Prostate gland (tissue), 2 donors: ENCODE measurements around the gene GALNT13. TPM values are rescaled to one million over a fixed set of nuclear protein-coding genes. Genes with fewer than 3 reads are reported as not detected.

Experiments used
- DNase-seq: peaks from one replicate; pipeline ENCODE4 v3.0.0-alpha.2; 2019; ENCODE audit warnings: low spot score
- H3K27ac ChIP-seq, 2 donors: fragments of 200-600 bp; sonication (generic); 2 replicates each; pipeline ENCODE4 v1.5.1; 2017 to 2019
- H3K27me3 ChIP-seq: fragments of 200-600 bp; sonication (generic); replicated peaks from 2 replicates; pipeline ENCODE4 v1.5.1; 2019; ENCODE audit not compliant: insufficient read depth
- H3K36me3 ChIP-seq, 2 donors: fragments of 200-600 bp; sonication (generic); 1 replicate in 1 of 2; 2 replicates in 1 of 2; pipeline versions ENCODE4 v1.5.1 to v1.8.1; 2017 to 2019
- H3K4me1 ChIP-seq: fragments of 200-600 bp; sonication (generic); replicated peaks from 2 replicates; pipeline ENCODE4 v1.5.1; 2019
- H3K4me3 ChIP-seq, 2 donors: fragments of 200-600 bp; sonication (generic); 2 replicates each; pipeline ENCODE4 v1.5.1; 2017 to 2019
- H3K9me3 ChIP-seq: fragments of 200-600 bp; sonication (generic); 2 replicates; pipeline ENCODE4 v1.5.1; 2017
- POLR2A ChIP-seq: fragments of 450-650 bp; IDR thresholded peaks from one replicate; pipeline ENCODE4 v1.6.1; 2016; ENCODE audit warnings: antibody characterized with exemption, mild to moderate bottlenecking
- POLR2AphosphoS5 ChIP-seq: sonication (generic); formaldehyde crosslinking; IDR thresholded peaks from one replicate; pipeline ENCODE4 v1.6.1; 2017; ENCODE audit warnings: antibody characterized with exemption
- WGBS: methylation state at CpG from one replicate; pipeline ENCODE4 v1.1.5; 2018; 5-methylcytosine and 5-hydroxymethylcytosine counted together
- intact Hi-C: fragments of 100-400 bp; cut with DNase I; formaldehyde crosslinking; loops from one replicate; pipeline ENCODE4 v1.14.2; 2022
- total RNA-seq, 2 donors: library from RNA; depleted of rRNA; stranded (reverse); fragments of >200 nt; gene quantifications; one replicate each; pipeline ENCODE4 v1.1.0, GENCODE V29; 2016
- TF ChIP-seq, protein P1 (sequence below), 4 experiments: fragments of 200-600 bp in 2 of 4; fragments of 450-650 bp in 2 of 4; sonication (generic) in 2 of 4; IDR thresholded peaks; 1 replicate in 3 of 4; 2 replicates in 1 of 4; pipeline ENCODE4 v1.5.1; 2016 to 2019; ENCODE audit warnings: antibody characterized with exemption in 4 of 4, mild to moderate bottlenecking in 2 of 4, moderate library complexity in 2 of 4

Gene GALNT13
- total RNA-seq, 2 donors from 2014 or later: 0.87 to 1.1 TPM

DNA sequence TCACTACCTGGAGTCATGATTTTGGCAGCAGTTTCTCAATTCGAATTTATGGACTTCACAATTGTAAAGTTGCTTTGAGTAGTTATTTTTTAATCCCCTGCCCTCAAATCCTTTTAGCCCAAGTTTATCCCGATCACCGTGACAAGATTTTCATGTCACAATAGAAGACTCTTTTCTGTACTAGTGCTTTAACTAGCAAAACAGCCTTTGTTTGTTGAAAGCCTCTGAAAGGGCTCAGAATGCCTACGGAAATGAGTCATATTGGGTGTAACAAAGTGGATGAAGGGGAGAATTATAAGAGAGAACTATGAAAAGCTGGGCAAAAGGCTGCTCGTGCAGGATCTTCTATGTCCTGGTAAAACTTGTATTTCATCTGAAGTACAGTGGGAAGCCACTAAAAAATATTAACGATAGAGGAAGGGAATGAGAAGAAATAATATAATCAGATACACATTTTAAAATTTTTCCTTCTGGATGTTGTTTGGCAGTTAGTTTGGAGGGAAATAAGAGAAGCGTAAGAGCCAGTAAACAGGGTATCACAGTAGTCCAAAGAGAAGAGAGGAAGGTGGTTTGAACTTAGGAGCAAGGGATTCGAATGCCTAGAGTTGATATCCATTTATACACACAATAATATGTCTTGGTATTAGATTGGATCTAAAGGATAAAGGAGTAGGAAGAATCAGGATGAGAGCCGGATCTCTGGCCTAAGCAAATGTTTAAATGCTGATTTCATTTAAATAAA is 114.9 kb downstream of the GALNT13 start:
- intact Hi-C loops: no loop called here
- TF ChIP-seq, protein P1, sequence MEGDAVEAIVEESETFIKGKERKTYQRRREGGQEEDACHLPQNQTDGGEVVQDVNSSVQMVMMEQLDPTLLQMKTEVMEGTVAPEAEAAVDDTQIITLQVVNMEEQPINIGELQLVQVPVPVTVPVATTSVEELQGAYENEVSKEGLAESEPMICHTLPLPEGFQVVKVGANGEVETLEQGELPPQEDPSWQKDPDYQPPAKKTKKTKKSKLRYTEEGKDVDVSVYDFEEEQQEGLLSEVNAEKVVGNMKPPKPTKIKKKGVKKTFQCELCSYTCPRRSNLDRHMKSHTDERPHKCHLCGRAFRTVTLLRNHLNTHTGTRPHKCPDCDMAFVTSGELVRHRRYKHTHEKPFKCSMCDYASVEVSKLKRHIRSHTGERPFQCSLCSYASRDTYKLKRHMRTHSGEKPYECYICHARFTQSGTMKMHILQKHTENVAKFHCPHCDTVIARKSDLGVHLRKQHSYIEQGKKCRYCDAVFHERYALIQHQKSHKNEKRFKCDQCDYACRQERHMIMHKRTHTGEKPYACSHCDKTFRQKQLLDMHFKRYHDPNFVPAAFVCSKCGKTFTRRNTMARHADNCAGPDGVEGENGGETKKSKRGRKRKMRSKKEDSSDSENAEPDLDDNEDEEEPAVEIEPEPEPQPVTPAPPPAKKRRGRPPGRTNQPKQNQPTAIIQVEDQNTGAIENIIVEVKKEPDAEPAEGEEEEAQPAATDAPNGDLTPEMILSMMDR (IDR thresholded peaks at IDR 0.05): no peak
- TF ChIP-seq POLR2A: no peak
- TF ChIP-seq POLR2AphosphoS5: no peak
- no peaks in the 10 kb centered on the region for H3K27me3 ChIP-seq
- H3K27ac ChIP-seq: no peak overlapping the region
- no peaks in the 10 kb centered on the region for H3K36me3 ChIP-seq
- H3K4me3 ChIP-seq: no peak overlapping the region
- 60% methylated on average over 9 of the region's 9 CpGs for WGBS
- H3K9me3 ChIP-seq: no peaks in the 10 kb centered on the region
- no peaks in the 10 kb centered on the region for H3K4me1 ChIP-seq
- DNase-seq: no peak

GRCh38 chr2:153990771-153991170 is 119.0 kb downstream of the GALNT13 start:
- Histone ChIP-seq H3K27ac (no peak overlapping the region), H3K36me3 (no peaks in the 10 kb centered on the region), H3K27me3 (no peaks in the 10 kb centered on the region), H3K4me1 (no peaks in the 10 kb centered on the region), H3K9me3 (no peaks in the 10 kb centered on the region), H3K4me3 (no peak overlapping the region)
- TF ChIP-seq POLR2A (no peak), POLR2AphosphoS5 (no peak)
- TF ChIP-seq, protein P1 (IDR thresholded peaks at IDR 0.05): no peak
- intact Hi-C loops: no loop called here
- no peak for DNase-seq

DNA sequence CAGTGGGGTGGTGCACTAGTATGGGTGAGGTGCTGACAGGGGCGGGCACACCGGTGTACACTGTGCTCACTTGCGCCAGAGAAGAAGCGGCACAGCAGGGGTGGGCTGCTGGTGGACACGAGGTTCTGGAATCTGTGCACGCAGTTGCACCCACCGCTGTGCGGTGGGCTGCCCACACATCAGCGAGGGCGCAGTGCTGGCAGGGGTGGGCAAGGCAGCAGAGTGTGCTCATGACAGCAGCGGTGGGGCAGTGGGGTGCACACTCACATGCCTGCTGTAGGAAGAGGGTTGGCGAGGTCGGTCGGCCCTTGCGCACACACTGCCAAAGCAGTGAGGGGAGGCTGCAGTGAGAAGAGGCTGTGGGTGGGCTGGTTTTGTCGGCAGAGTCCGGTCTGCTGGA is 141.8 kb downstream of the GALNT13 start:
- Histone ChIP-seq H3K4me3 (no peak overlapping the region), H3K27ac (no peak overlapping the region), H3K36me3 (no peaks in the 10 kb centered on the region), H3K27me3 (no peaks in the 10 kb centered on the region), H3K9me3 (no peaks in the 10 kb centered on the region), H3K4me1 (no peaks in the 10 kb centered on the region)
- TF ChIP-seq, protein P1 (IDR thresholded peaks at IDR 0.05): no peak
- TF ChIP-seq POLR2AphosphoS5: no peak
- no peak for TF ChIP-seq POLR2A
- WGBS: 97% methylated on average over 17 of the region's 17 CpGs
- intact Hi-C loops: no loop called here
- DNase-seq: no peak

DNA sequence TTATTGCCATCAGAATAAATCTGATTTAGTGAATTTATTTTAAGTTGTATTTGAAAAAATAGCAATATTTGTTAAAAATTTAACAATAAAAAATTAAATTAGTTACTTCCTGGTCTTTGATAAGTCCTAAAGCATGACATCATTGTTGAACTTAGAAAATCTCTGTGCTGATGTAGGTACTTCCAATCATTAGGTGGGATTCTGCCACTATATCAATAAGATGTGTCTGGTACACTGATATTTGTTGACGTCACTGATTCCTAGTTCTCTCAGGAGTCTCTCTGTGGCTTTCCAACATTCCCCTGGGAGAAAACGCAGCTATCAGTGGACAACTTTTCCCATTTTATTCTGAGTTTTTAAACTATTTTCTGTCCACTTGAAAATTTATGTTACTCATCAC is 143.5 kb downstream of the GALNT13 start:
- Histone ChIP-seq H3K27ac (no peak overlapping the region), H3K4me3 (no peak overlapping the region), H3K27me3 (no peaks in the 10 kb centered on the region), H3K4me1 (no peaks in the 10 kb centered on the region), H3K9me3 (no peaks in the 10 kb centered on the region), H3K36me3 (no peaks in the 10 kb centered on the region)
- DNase-seq: no peak
- WGBS: 85% methylated on average over 2 of the region's 2 CpGs
- TF ChIP-seq, protein P1 (IDR thresholded peaks at IDR 0.05): no peak
- TF ChIP-seq POLR2A (no peak), POLR2AphosphoS5 (no peak)
- intact Hi-C loops: no loop called here

- Histone ChIP-seq H3K27ac (no peak overlapping the region), H3K4me3 (no peak overlapping the region), H3K9me3 (no peaks in the 10 kb centered on the region), H3K36me3 (no peaks in the 10 kb centered on the region), H3K27me3 (no peaks in the 10 kb centered on the region), H3K4me1 (no peaks in the 10 kb centered on the region)
- no peak for DNase-seq
- intact Hi-C loops: no loop called here
- 68% methylated on average over 3 of the region's 3 CpGs for WGBS
- TF ChIP-seq, protein P1 (IDR thresholded peaks at IDR 0.05): no peak
- TF ChIP-seq POLR2A (no peak), POLR2AphosphoS5 (no peak)
Observed at GRCh38 chr2:154029504-154029903, 157.8 kb downstream of the GALNT13 start.
